HPDE6-E6E7 (cell line): ENCODE results near the gene DPP10.

Experiments used
- DNase-seq: peaks from one replicate; pipeline ENCODE4 v3.0.0; 2011; ENCODE audit warnings: missing footprints; ENCODE audit errors: extremely low spot score

The DPP10 gene

DNA sequence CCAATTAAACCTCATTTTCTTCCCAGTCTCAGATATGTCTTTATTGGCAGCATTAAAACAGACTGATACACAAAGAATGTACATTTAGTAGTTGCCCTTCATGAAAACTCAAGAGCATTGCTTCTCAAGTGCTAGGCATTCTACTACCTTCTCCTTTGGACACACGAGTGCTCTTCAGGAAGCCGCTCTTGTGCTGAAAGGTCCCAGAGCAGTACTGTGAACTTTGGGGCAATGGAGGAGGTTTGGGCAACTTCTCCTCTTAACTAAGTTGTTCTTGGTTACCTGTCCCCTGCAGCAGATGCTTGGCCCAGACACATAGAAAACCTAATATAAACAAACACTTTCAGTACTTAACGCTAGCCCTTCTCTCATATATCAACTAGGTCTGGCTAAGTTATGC, 362.8 kb downstream of the DPP10 start:
- DNase-seq, result no peak

DNA sequence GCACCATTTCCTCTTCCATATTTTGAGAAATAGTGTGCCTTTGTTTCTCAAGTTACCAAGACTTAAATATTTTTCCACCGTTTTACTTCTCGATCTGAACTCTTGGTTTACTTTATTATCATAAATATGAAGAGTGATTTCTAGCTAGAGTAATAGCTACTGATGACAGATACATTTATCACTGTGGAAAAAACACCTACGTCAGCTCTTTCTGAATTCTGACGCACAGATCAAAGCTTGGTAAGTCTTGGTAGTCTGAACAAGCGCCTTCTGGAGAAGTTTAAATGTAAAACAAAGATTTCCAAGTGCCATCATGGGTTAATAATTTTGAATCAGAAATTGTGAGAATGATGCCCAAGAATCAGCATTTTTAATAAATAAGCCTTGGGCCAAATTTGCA, 367.7 kb downstream of the DPP10 start:
- DNase-seq, result no peak

DNA sequence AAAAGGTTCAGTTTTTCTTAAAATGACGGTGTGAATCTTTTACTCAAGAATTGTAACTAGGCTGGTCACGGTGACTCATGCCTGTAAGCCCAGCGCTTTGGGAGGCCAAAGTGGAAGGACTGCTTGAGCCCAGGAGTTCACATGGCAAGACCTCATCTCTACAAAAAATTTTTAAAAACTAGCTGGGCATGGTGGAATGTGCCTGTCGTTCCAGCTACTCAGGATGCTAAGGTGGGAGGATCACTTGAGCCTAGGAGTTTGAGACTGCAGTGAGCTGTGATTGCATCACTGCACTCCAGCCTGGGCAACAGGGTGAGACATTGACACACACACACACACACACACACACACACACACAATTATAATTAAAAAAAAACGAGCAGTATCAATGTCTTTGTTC, 369.8 kb downstream of the DPP10 start:
- DNase-seq, result no peak

DNA sequence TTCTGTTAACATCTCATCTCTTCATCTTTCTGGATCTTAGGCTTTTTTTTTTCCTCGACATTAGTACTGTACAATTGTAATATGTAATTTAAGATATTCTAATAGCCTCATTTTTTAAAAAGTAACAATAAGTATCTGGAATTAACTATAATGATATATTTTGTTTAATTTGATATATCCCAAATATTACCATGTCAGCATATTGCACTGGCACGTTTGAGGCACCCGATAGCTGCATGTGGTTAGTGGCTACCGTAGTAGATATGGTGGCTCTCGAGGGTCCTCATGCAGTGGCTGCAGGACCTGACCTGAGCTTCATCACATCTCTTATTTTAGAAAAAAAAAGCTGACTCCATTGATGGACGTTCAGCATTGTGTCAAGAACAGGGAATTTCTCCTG, 371.9 kb downstream of the DPP10 start:
- no peak for DNase-seq

DNA sequence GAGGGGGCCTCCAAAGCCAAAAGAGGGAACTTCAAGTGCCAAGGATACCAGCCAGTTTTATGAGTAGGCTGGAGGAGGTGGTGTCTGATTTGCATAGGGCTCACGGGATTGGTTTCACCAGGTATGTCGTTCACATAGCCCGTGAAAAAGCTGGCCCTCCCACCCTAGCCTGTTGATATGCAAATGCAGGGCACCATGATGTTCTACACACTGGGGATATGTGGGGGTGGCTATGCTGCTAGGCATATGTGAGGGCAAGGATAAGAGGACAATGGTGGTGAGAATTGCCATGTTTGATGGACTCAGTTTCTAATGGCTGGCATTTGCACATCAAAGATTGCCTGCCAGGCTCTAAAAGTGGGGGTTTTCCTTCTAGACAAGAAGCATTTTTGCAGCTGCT, 378.6 kb downstream of the DPP10 start:
- no peak for DNase-seq

DNA sequence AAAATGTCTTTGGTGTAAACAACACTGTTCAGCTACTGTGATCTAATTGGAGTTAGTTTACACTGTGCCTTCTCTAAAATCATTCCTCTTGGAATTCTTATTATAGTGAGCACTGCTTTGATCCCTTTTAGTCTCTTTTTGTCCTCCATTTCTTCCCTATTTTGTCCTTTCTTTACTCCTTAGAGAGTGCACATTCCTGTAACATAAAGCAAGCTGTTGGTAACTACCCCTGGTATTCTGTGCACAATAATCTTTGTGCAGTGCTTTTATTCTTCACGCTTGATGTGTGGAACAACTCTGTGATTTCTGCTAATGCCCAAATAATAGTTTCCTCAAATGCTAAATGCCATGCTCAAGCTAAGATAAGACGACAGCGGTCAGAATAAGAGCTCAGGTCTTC, 401.5 kb downstream of the DPP10 start:
- no peak for DNase-seq

DNA sequence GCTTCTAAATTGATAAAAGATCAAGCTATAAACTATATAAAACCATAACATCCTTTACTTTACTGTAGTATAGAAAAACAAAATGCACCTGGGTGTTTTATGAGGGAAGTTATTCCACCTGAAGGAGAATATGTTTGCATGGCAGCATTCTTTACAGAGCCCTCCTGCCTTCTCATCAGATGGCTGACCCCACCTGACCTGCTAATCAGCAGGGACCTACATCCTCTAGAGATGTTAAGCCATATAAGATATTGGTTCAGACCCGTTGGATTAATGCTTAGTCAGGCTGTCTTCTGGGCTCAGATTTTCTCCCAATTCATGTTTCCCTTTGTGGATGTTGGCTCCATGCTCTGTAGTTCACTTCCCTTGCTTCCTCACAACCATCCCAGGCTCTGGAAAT, 414.8 kb downstream of the DPP10 start:
- no peak for DNase-seq

DNA sequence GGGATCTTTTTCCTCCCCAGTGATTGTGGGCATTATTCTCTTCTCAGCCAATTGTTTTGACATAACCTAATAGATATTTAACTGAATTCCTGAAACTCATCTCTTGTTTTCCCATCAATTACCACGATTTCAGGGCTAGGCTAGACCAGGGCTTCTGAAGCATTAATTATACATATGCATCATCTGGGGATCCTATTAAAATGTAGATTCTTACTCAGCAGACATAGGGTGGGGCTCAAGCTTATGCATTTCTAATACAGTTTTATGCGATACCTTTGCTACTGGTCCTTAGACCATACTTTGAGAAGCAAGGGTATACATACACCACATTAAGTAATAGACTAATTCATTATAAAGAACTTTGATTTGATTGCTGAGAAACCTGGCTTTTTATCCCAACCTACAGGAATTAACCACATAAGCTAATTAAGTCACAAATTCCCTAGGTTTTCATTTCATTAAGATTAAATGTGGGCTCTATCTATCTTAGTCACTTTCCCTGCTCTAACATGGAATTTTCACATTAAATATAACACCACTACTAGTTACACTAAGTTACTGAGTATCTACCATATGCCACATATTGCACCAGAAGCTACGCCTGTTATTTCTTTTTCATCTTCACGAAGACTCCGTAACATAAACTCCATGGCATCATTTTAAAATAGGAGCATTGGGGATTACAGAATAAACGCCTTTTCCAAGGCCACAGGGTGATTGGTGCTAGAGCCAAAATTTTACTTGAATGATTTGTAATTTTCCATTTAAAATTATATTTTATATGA, 417.5 kb downstream of the DPP10 start:
- DNase-seq, result no peak

DNA sequence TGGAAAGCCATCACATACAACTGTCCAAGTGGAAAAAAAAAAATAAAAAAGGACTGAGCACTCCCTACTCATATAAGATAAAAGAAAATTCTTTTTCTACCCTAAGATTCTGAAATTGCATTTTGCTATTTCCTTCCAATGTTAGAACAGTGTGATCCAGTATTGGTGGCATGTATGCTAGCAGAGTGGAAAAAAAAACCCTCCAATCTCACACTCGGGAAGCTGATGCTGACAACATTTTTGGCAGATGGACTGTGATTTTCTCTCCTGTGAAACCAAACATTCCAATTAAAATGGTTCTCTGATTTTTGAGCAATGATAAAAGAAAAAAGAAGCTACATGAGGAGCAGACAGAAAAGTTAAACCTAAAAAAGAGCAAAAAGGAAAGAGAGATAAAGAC, 419.8 kb downstream of the DPP10 start:
- no peak for DNase-seq

DNA sequence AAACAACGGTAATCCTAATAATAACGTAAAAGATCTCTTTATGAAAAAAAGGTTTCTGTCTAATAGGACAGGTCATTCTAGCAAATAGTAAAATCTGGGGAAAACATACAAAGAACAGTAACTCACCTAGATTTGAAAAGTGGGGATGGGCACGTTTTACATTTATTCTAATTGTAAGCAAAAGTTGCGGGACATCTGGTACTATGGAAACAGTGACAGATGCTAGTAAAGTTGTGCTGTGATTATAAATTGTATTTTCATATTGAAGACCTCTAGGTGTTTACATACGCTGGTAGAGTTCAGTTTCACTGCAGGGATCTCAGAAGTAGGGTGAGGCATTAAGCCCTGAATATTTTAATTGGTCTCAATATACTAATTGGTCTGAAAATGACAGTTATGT, 422.5 kb downstream of the DPP10 start:
- DNase-seq, result no peak

DNA sequence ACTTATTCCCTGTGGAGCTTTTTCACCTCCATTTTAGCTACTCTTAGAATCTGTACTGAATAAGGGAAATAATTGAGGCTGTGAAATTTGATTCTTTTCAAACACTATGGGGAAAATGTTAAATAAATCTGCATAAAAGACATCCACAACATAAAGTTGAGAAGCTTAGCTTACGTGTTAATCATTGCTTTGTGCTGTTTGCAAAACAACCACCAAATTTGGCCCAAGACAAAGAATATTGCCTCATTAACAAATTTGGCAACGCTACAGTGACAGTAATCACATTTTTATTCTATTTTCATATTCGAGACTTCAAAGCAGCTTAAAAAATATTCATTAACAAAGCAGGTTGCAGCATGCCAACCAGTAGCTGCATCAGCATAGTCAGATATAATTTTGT, 437.6 kb downstream of the DPP10 start:
- no peak for DNase-seq

DNA sequence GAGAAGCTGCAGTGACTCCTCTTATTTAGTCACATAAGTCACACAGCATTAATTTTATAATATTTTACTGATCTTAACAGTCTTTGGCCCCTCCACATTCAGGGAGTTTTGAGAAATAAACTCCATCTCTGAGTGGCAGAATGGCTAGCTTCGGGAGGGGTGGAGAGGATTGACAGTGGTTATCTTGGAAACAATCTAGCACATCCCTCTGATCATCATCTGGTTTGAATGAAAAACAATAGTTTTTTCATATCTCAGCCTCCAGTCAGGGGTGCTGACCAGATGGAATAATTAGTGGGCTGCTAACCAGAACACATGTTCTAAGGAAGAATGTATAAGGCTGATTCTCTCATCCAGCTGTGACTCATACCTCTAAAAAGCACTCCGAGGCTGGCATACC, 477.5 kb downstream of the DPP10 start:
- DNase-seq, result no peak

DNA sequence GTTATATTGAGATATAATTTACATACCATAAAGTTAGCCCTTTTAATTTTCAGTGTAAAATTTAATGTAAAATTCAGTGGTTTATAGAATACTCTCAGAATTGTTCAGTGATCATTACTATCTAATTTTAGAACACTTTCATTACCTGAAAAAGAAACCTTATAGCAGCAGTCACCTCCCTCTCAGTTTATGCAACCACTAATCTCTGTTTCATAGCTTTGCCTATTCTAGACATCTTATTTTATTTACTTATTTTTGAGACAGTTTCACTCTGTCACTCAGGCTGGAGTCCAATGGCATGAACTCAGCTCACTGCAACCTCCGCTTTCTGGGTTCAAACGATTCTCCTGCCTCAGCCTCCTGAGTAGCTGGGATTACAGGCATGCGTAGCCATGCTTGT, 479.6 kb downstream of the DPP10 start:
- DNase-seq, result no peak

DNA sequence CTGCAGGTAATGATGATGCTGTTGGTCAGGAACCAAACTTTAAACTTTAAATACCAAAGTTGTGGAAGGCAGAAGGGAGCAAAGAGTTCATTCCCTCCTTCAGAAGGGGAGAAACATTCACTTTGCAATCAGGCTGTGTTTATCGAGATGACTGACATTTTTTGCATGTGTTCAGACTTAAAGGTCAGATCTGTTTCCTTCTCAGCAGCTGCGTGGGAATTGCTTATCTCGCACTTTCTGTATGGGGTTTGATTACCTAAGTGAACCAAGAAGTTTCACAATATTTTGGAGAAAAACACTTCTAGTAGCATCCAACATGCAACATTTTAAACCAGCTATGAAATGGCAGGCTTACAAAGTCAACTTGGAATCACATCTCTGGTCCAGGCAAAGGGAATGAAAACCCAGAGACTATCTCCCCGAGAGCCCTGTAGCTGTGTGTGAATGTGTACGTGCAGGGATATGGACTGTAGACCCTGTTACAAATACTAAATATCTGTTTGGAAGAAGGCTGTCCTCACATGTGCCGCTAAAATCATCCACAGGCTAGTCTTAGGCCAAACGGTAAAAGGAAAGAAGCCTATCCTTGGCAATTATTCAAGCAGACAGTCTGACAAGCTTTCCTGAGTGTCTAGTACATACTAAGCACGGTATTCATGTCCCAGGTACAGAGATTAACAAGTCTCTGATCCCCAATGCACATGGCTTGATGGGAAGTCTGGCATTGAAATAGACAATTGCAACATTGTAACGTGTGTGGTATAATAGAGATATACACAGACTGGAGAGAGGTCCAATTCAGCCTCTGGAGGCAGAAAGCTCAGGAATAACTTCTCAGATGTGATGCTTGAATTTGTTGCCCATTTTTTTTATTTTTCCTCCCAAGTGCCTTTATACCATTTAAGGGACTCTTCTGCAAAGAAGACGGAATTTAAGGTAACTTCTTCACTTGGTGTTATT, 483.1 kb downstream of the DPP10 start:
- DNase-seq, result no peak

DNA sequence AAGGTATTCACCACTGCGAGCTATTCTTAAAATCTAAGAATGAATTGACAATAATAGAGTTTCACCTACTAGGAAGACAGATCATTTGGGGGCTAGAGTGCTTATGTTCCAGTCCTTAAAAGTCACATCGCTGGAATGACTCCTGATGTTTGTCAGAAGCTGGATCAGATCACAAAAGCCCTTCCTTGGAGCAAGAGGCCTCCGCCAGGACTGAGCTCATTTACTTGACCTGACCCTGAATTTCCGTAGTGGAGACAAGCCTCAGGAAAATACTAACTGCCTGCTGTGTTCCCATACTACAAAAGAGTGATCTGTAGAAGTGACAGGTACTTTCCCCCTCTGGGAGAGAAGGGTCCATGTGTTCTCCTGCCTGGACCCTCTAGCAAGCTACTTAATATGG, 483.9 kb downstream of the DPP10 start:
- no peak for DNase-seq

DNA sequence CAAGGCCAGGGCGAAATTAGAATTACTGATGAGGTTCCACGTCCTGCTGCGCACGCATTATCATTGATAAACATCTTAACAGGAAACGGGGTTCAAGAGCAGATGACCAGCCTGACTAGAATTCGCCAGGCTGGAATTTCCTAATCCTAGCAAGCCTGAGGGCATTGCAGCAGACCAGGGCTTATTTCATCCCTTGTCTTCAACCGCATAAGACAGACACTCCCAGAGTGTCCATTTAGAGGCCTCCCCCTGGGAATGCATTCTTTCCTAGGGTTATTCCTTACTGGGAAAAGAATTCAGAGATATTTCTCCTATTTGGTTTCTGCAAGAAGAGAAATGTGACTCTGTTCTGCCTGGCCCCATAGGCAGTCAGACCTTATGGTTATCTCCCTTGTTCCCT, 486.8 kb downstream of the DPP10 start:
- DNase-seq, result no peak

DNA sequence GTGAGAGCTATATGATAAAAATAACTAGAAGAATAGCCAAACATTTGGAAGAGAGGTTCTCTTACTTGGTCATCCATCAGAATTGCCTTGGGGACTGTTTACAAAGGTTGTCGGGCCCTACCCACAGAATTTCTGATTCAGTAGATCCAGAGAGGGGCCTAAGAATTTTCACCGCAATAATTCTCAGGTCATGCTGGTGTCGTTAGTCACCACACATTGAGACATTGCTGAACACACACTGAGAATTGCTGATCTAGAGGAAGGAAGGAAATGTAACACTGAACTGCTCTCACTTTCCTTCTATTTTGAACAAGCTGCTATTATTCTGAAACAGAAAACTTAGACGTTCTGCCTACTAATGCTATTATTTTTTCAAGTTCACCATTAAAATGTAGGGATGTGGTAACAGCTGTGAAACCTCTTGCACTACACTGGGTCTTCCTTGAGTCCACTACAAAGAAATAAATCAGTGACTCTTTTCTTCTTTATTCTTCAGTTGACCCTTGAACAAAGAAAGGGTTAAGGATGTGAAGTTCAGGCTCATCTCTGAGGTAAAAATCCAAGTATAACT, 491.3 kb downstream of the DPP10 start:
- DNase-seq, result no peak

DNA sequence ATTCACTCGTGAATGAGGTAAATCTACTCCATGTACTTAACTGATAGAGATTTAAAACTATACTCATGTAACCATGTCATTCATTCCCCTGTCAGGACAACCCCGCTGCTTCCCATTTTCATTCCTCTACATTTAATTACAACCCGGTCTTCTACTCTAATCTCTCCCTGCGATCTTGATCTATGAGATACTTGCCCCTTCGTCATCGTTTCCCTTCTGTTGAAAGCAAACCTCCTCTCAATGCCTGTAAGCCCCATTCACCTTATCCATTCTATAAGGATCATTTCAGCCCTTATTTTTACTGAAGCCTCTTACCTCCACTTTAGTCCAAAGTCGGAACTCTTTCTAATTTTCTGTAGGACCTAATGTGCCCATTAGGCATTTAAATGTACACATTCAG, 492.6 kb downstream of the DPP10 start:
- DNase-seq, result no peak

DNA sequence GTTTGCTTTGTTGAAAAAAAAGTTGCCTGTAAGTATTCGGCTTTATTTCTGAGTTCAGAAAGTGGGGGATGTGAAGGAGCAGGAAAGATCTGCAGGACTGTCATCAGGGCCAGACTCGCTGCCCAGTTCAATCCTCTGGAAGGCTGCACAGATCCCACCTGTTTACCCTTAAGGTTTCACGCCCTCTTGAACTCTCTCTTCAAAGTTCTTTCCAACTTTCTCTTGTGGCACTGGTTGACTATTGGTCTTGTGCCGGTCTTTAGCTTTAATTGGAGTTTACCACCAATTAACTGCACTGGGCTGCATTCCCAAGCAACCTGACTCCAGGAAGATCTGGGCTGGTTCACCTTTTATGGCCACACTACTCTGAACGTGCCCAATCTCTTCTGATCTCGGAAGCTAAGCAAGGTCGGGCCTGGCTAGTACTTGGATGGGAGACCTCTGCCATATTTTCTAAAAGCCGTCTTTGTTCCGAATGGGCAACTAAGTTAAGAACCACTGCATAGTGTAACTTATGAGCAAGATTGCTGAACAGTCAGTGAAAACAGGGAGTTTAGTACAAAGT, 495.0 kb downstream of the DPP10 start:
- no peak for DNase-seq

DNA sequence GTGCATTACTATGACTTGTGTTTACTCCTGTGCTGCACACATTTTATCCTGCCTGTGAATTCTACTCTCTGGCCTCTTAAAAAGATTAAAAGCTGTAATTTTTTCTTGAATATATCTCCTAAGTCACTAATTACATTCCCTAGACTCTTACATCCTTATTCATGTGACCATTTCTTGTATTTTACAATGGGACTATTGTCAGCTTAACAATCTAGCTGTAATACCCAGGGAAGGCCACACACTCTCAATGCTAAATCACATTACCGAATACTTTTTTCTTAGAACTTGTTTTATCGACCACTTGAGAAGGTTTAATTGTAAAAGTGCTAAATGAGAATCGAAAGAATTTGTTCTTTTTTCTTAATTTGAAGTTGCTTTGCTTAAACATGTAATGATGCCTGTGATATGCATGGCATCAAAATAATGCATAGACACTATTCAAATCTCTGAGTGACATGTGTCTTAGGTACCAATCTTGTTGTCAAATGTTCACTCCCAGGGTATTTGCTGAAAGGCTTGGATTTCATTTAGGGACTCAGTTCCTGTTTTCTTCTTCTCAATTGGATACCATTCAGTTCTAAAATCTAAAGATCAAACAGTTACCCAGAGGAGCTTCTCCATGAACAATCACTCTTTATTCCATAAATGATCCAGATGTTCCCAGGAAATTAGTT, 498.5 kb downstream of the DPP10 start:
- no peak for DNase-seq

DNA sequence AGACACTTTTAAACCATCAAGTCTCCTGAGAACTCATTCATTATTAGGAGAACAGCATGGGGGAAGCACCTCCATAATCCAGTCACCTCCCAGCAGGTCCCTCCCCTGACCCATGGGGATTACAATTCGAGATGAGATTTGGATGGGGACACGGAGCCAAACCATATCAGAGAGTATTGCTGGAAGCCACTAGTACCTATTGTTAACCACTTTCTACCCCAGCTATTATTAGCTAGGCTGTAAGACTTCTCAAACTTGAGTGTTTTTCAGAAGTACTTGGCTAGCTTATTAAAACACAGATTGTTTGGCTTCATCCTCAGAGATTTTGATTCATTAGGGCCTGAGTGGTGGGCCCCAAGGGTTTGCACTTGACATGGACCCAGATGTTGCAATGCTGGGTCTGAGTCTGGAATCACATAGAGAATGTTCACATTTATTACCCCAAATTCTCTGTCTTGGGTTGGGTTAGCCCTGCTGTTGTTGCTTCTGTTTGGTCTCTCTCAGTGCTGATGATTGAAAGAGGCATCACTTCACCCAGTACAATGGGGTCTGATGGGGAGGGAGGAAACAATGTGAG, 506.9 kb downstream of the DPP10 start:
- DNase-seq, result no peak
